ENCODE measurements around the gene NPSR1.

DNA sequence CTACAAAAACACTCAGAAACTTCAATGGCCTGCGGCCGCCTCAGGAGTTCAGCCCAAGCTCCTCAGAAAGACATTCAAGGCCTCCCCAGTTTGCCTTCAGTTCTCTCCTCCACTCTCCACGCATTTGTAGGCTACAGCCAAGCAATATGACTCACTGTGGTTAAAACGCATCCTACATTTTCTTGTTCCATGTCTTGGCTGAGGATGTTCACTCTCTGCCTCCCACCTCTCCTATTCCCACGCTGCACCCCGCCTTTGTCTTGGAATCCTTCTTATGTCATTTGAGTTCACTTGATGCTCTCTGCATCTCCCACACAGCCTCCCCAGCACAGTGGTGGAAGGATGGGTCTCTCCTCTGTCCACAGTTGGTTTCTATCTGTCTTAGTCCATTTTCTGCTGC, 184.8 kb downstream of the NPSR1 start:
- TF ChIP-seq, protein P1, sequence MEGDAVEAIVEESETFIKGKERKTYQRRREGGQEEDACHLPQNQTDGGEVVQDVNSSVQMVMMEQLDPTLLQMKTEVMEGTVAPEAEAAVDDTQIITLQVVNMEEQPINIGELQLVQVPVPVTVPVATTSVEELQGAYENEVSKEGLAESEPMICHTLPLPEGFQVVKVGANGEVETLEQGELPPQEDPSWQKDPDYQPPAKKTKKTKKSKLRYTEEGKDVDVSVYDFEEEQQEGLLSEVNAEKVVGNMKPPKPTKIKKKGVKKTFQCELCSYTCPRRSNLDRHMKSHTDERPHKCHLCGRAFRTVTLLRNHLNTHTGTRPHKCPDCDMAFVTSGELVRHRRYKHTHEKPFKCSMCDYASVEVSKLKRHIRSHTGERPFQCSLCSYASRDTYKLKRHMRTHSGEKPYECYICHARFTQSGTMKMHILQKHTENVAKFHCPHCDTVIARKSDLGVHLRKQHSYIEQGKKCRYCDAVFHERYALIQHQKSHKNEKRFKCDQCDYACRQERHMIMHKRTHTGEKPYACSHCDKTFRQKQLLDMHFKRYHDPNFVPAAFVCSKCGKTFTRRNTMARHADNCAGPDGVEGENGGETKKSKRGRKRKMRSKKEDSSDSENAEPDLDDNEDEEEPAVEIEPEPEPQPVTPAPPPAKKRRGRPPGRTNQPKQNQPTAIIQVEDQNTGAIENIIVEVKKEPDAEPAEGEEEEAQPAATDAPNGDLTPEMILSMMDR (IDR thresholded peaks at IDR 0.05; ENCODE audit: low read depth, low read length, missing input control), result no peak
- TF ChIP-seq TAF1 (conservative IDR thresholded peaks at IDR 0.05) (no peak), GABPA (IDR thresholded peaks at IDR 0.05 in 1 of 2, conservative IDR thresholded peaks at IDR 0.05 in 1 of 2) (no peak), ZBTB33 (IDR thresholded peaks at IDR 0.05) (no peak), JUND (IDR thresholded peaks at IDR 0.05) (no peak), MAX (IDR thresholded peaks at IDR 0.05) (no peak), YY1 (IDR thresholded peaks at IDR 0.05) (no peak), RAD21 (IDR thresholded peaks at IDR 0.05) (no peak), EGR1 (IDR thresholded peaks at IDR 0.05; ENCODE audit: low read depth in 2 of 2) (no peak)
- TF ChIP-seq, protein P2, sequence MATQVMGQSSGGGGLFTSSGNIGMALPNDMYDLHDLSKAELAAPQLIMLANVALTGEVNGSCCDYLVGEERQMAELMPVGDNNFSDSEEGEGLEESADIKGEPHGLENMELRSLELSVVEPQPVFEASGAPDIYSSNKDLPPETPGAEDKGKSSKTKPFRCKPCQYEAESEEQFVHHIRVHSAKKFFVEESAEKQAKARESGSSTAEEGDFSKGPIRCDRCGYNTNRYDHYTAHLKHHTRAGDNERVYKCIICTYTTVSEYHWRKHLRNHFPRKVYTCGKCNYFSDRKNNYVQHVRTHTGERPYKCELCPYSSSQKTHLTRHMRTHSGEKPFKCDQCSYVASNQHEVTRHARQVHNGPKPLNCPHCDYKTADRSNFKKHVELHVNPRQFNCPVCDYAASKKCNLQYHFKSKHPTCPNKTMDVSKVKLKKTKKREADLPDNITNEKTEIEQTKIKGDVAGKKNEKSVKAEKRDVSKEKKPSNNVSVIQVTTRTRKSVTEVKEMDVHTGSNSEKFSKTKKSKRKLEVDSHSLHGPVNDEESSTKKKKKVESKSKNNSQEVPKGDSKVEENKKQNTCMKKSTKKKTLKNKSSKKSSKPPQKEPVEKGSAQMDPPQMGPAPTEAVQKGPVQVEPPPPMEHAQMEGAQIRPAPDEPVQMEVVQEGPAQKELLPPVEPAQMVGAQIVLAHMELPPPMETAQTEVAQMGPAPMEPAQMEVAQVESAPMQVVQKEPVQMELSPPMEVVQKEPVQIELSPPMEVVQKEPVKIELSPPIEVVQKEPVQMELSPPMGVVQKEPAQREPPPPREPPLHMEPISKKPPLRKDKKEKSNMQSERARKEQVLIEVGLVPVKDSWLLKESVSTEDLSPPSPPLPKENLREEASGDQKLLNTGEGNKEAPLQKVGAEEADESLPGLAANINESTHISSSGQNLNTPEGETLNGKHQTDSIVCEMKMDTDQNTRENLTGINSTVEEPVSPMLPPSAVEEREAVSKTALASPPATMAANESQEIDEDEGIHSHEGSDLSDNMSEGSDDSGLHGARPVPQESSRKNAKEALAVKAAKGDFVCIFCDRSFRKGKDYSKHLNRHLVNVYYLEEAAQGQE (IDR thresholded peaks at IDR 0.05), result no peak
